Stimulated activated CD4-positive, alpha-beta T cell treated with anti-CD3 and anti-CD28 coated beads, Interleukin-1b, Interleukin-23, amount 100 ng/mL, for 1 hour (primary cell): ENCODE results near the gene CHST12.
"Not testable (repeated sequence)": the region's sequence is repeated elsewhere in the genome, so short reads cannot be mapped to it uniquely, and the experiment has no call there.

ENCODE experiments used
- DNase-seq, 2 donors: peaks; one replicate each; pipeline ENCODE4 v3.0.0-alpha.2; 2020; ENCODE audit warnings: low read depth in 2 of 2

CHST12 gene

GRCh38 chr7:2460188-2460587 is 56.8 kb downstream of the CHST12 start:
- DNase-seq, result no peak

GRCh38 chr7:2460641-2461040 is 57.2 kb downstream of the CHST12 start:
- no peak for DNase-seq

GRCh38 chr7:2461268-2462026 is 58.0 kb downstream of the CHST12 start:
- DNase-seq, result no peak

- no peak for DNase-seq
Observed at GRCh38 chr7:2462731-2463130, 59.3 kb downstream of the CHST12 start.

GRCh38 chr7:2465928-2466327 is 62.5 kb downstream of the CHST12 start:
- DNase-seq, result no peak

GRCh38 chr7:2466675-2467074 is 63.3 kb downstream of the CHST12 start:
- no peak for DNase-seq

GRCh38 chr7:2468227-2468626 is 64.8 kb downstream of the CHST12 start:
- DNase-seq, result no peak

- DNase-seq, result not testable (repeated sequence)
Observed at GRCh38 chr7:2469460-2470203, 66.2 kb downstream of the CHST12 start.

- no peak for DNase-seq
Observed at GRCh38 chr7:2470204-2471021, 67.0 kb downstream of the CHST12 start.

GRCh38 chr7:2471022-2471329 is 67.6 kb downstream of the CHST12 start:
- DNase-seq, result no peak

- DNase-seq, result no peak
Observed at GRCh38 chr7:2471396-2471795, 68.0 kb downstream of the CHST12 start.

GRCh38 chr7:2472739-2473138 is 69.3 kb downstream of the CHST12 start:
- no peak for DNase-seq

GRCh38 chr7:2473496-2474180 is 70.2 kb downstream of the CHST12 start:
- no peak for DNase-seq

GRCh38 chr7:2474224-2474623 is 70.8 kb downstream of the CHST12 start:
- no peak for DNase-seq

- no peak for DNase-seq
Observed at GRCh38 chr7:2474813-2475677, 71.6 kb downstream of the CHST12 start.

GRCh38 chr7:2475678-2476015 is 72.2 kb downstream of the CHST12 start:
- no peak for DNase-seq

- no peak for DNase-seq
Observed at GRCh38 chr7:2476298-2476697, 72.9 kb downstream of the CHST12 start, which contains the start of gene GRIFIN. GRIFIN (minus strand) TSS chr7:2476398; CDS start chr7:2476383, 15 bp downstream.

GRCh38 chr7:2476776-2477446 is 73.5 kb downstream of the CHST12 start:
- DNase-seq, result no peak

GRCh38 chr7:2477447-2478398 is 74.3 kb downstream of the CHST12 start:
- peak; percentile 19 to 26 for DNase-seq
